ENCODE measurements around the gene CUBN. TPM values are rescaled to one million over a fixed set of nuclear protein-coding genes. Genes with fewer than 3 reads are reported as not detected.

The CUBN gene
- total and polyA plus RNA-seq, 10 of the 15 experiments (the other 5 are each of a cell fraction or from before 2014, with no cell fraction given) = under 0.01 to 0.14 (median 0.02) TPM; not detected in 6

- no peaks in the 10 kb centered on the region for H3K36me3 ChIP-seq (ENCODE audit: control insufficient read depth in 2 of 2, insufficient read depth in 2 of 2, low read length in 1 of 2)
- H3K4me2 ChIP-seq (ENCODE audit: control insufficient read depth, insufficient read depth) = no peak overlapping the region
- no peaks in the 10 kb centered on the region for H3K9me3 ChIP-seq (replicated peaks; ENCODE audit: control insufficient read depth, insufficient read depth, low read length)
- no peaks in the 10 kb centered on the region for H3K79me2 ChIP-seq (ENCODE audit: control insufficient read depth, insufficient read depth, low read length)
- POLR2A ChIA-PET = no interaction called here
- CTCF ChIA-PET = no interaction called here
- no peak overlapping the region for H3K4me3 ChIP-seq
- BruUV-seq (replicated peaks) = no TSS peak
- WGBS (ENCODE audit: insufficient coverage, insufficient replicate concordance, low lambda C conversion rate, missing lambda C conversion rate) = 45% methylated on average over 2 of the region's 2 CpGs
- no peaks in the 10 kb centered on the region for H4K20me1 ChIP-seq (ENCODE audit: control insufficient read depth, insufficient read depth)
- SMC1A ChIA-PET (ENCODE audit: uncharacterized antibody, unreplicated experiment) = no interaction called here
- RAD21 ChIA-PET (ENCODE audit: unreplicated experiment) = no interaction called here
- DNase-seq (ENCODE audit: low read depth, low spot score) = no peak
- no peak for ATAC-seq
- H3K27me3 ChIP-seq (replicated peaks in 1 of 2; ENCODE audit: control insufficient read depth in 2 of 2, insufficient read depth in 2 of 2, low read length in 1 of 2) = no peaks in the 10 kb centered on the region
- H2AFZ ChIP-seq (ENCODE audit: control insufficient read depth, low read depth, low read length) = no peak overlapping the region
- H3K27ac ChIP-seq (ENCODE audit: control insufficient read depth, insufficient read depth) = no peak overlapping the region
- TF ChIP-seq YY1 (IDR thresholded peaks at IDR 0.05; ENCODE audit: low read depth, low read length) (no peak), TCF3 (IDR thresholded peaks at IDR 0.05; ENCODE audit: borderline replicate concordance, insufficient read depth, low read depth, low read length) (no peak), ATF7 (IDR thresholded peaks at IDR 0.05; ENCODE audit: low read depth) (no peak), TBL1XR1 (IDR thresholded peaks at IDR 0.05; ENCODE audit: low read depth, low read length) (no peak), NFYA (IDR thresholded peaks at IDR 0.05; ENCODE audit: borderline replicate concordance, low read depth, low read length) (no peak), RUNX3 (IDR thresholded peaks at IDR 0.05; ENCODE audit: low read length) (no peak), POLR2AphosphoS2 (IDR thresholded peaks at IDR 0.05; ENCODE audit: low read depth, low read length) (no peak)
- no peak for FAIRE-seq
- intact Hi-C loops (cut with micrococcal nuclease; ENCODE audit: unreplicated experiment) = no loop called here
- H3K9ac ChIP-seq (ENCODE audit: control insufficient read depth, insufficient read depth, low read length) = no peak overlapping the region
- in situ Hi-C loops (cut with MboI) = no loop called here
- H3K4me1 ChIP-seq (ENCODE audit: control insufficient read depth, insufficient read depth, low read length) = no peaks in the 10 kb centered on the region
Observed at GRCh38 chr10:16884497-16884896, 245.1 kb downstream of the CUBN start.

DNA sequence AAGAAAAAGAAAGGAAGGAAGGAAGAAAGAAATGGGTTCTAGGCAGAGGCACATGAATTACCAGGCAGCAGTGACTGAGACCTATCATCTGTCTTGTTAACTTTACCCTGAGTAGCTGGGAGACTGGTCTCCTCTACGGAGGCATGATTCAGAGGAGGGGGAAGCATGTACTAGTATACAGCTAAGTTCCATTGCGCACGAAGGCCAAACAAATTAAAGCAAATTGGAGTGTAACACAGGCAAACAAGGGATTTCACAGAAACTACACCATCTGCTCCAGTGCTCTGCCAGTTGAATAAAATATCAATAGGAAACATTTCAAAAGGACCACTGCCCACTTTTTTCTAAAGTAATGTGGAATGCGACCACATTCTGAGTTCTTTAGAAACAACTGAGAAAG, 246.5 kb downstream of the CUBN start:
- Histone ChIP-seq H2AFZ (ENCODE audit: control insufficient read depth, low read depth, low read length) (no peak overlapping the region), H3K9me3 (replicated peaks; ENCODE audit: control insufficient read depth, insufficient read depth, low read length) (no peaks in the 10 kb centered on the region), H4K20me1 (ENCODE audit: control insufficient read depth, insufficient read depth) (no peaks in the 10 kb centered on the region), H3K36me3 (ENCODE audit: control insufficient read depth in 2 of 2, insufficient read depth in 2 of 2, low read length in 1 of 2) (no peaks in the 10 kb centered on the region), H3K27me3 (replicated peaks in 1 of 2; ENCODE audit: control insufficient read depth in 2 of 2, insufficient read depth in 2 of 2, low read length in 1 of 2) (no peaks in the 10 kb centered on the region), H3K27ac (ENCODE audit: control insufficient read depth, insufficient read depth) (no peak overlapping the region), H3K4me1 (ENCODE audit: control insufficient read depth, insufficient read depth, low read length) (no peaks in the 10 kb centered on the region), H3K4me3 (no peak overlapping the region), H3K79me2 (ENCODE audit: control insufficient read depth, insufficient read depth, low read length) (no peaks in the 10 kb centered on the region), H3K4me2 (ENCODE audit: control insufficient read depth, insufficient read depth) (no peak overlapping the region), H3K9ac (ENCODE audit: control insufficient read depth, insufficient read depth, low read length) (no peak overlapping the region)
- 48% methylated on average over 4 of the region's 4 CpGs for WGBS (ENCODE audit: insufficient coverage, insufficient replicate concordance, low lambda C conversion rate, missing lambda C conversion rate)
- in situ Hi-C loops (cut with MboI) (no loop called here), intact Hi-C loops (cut with micrococcal nuclease; ENCODE audit: unreplicated experiment) (no loop called here)
- no peak for DNase-seq (ENCODE audit: low read depth, low spot score)
- ChIA-PET POLR2A (no interaction called here), RAD21 (ENCODE audit: unreplicated experiment) (no interaction called here), SMC1A (ENCODE audit: uncharacterized antibody, unreplicated experiment) (no interaction called here), CTCF (no interaction called here)
- no peak for FAIRE-seq
- BruUV-seq (replicated peaks) = no TSS peak
- no peak for ATAC-seq
- no peak for TF ChIP-seq NFXL1 (IDR thresholded peaks at IDR 0.05; ENCODE audit: borderline replicate concordance)
- TF ChIP-seq NFYA (IDR thresholded peaks at IDR 0.05; ENCODE audit: borderline replicate concordance, low read depth, low read length) = no peak
- TF ChIP-seq, protein P1, sequence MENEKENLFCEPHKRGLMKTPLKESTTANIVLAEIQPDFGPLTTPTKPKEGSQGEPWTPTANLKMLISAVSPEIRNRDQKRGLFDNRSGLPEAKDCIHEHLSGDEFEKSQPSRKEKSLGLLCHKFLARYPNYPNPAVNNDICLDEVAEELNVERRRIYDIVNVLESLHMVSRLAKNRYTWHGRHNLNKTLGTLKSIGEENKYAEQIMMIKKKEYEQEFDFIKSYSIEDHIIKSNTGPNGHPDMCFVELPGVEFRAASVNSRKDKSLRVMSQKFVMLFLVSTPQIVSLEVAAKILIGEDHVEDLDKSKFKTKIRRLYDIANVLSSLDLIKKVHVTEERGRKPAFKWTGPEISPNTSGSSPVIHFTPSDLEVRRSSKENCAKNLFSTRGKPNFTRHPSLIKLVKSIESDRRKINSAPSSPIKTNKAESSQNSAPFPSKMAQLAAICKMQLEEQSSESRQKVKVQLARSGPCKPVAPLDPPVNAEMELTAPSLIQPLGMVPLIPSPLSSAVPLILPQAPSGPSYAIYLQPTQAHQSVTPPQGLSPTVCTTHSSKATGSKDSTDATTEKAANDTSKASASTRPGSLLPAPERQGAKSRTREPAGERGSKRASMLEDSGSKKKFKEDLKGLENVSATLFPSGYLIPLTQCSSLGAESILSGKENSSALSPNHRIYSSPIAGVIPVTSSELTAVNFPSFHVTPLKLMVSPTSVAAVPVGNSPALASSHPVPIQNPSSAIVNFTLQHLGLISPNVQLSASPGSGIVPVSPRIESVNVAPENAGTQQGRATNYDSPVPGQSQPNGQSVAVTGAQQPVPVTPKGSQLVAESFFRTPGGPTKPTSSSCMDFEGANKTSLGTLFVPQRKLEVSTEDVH (IDR thresholded peaks at IDR 0.05; ENCODE audit: low read depth, partially characterized antibody) = no peak
- no peak for TF ChIP-seq BACH1 (IDR thresholded peaks at IDR 0.05; ENCODE audit: borderline replicate concordance)
- TF ChIP-seq NRF1 (conservative IDR thresholded peaks at IDR 0.05; ENCODE audit: low read depth, low read length) = no peak
- no peak for TF ChIP-seq NFYB (IDR thresholded peaks at IDR 0.05; ENCODE audit: insufficient read depth, low read depth, low read length)
- no peak for TF ChIP-seq SREBF1 (IDR thresholded peaks at IDR 0.05; ENCODE audit: low read length)
- no peak for TF ChIP-seq ZNF217 (IDR thresholded peaks at IDR 0.05)
- TF ChIP-seq MAX (IDR thresholded peaks at IDR 0.05; ENCODE audit: low read depth, low read length) = no peak
- no peak for TF ChIP-seq GATAD2B (conservative IDR thresholded peaks at IDR 0.05; ENCODE audit: low read depth)
- no peak for TF ChIP-seq BHLHE40 (IDR thresholded peaks at IDR 0.05; ENCODE audit: borderline replicate concordance in 1 of 2, low read depth in 2 of 2, low read length in 1 of 2)
- TF ChIP-seq POLR2A (IDR thresholded peaks at IDR 0.05; ENCODE audit: low read depth, low read length) = no peak

Data from GM12878 (cell line).